ENCODE measurements around the gene RGS11. TPM values are rescaled to one million over a fixed set of nuclear protein-coding genes. Genes with fewer than 3 reads are reported as not detected.

RGS11 gene
- total and polyA plus RNA-seq, 9 of the 15 experiments (the other 6 are each of a cell fraction or from before 2014, with no cell fraction given), result not detected

GRCh38 chr16:287298-287811 is 11.6 kb upstream of the RGS11 start (continued):
- TF ChIP-seq REST (IDR thresholded peaks at IDR 0.05; ENCODE audit: borderline replicate concordance) (peak; percentile 3; the same call in 1 of the 2 replicates), REST (CRISPR knock-in tag; IDR thresholded peaks at IDR 0.05; ENCODE audit: low read depth) (no peak), ZBTB7A (IDR thresholded peaks at IDR 0.05; ENCODE audit: borderline replicate concordance, control insufficient read depth, low read depth, low read length) (no peak), ZNF766 (CRISPR knock-in tag; conservative IDR thresholded peaks at IDR 0.05) (no peak), TCF7L2 (IDR thresholded peaks at IDR 0.05; ENCODE audit: low read depth, low read length) (no peak), SMC3 (conservative IDR thresholded peaks at IDR 0.05; ENCODE audit: insufficient read depth, low read depth, low read length) (no peak), RFX1 (IDR thresholded peaks at IDR 0.05) (no peak), EGR1 (conservative IDR thresholded peaks at IDR 0.05) (no peak), NR2F6 (CRISPR knock-in tag; IDR thresholded peaks at IDR 0.05) (no peak), ARHGAP35 (IDR thresholded peaks at IDR 0.05; ENCODE audit: partially characterized antibody) (no peak), U2AF2 (optimal IDR thresholded peaks at IDR 0.05; ENCODE audit: low read depth, low read length) (no peak), ZC3H11A (IDR thresholded peaks at IDR 0.05; ENCODE audit: low read depth, low read length) (no peak), MEIS2 (IDR thresholded peaks at IDR 0.05; ENCODE audit: partially characterized antibody) (peak; percentile 40), ZHX1 (conservative IDR thresholded peaks at IDR 0.05; ENCODE audit: low read length) (no peak)
